Breast epithelium (tissue), 4 donors: ENCODE results near the gene VEZF1. TPM values are rescaled to one million over a fixed set of nuclear protein-coding genes. Genes with fewer than 3 reads are reported as not detected.

ENCODE experiments used
- DNase-seq, 2 donors: peaks; one replicate each; pipeline ENCODE4 v3.0.0-alpha.2; 2019; ENCODE audit warnings: low spot score in 2 of 2
- H3K27ac ChIP-seq, 2 donors: fragments of 200-600 bp; sonication (generic) in 1 of 2; one replicate each; pipeline ENCODE4 v1.5.1; 2016 to 2019; ENCODE audit warnings: mild to moderate bottlenecking in 1 of 2
- H3K27me3 ChIP-seq, 2 donors: fragments of 200-600 bp; sonication (generic) in 1 of 2; one replicate each; pipeline versions ENCODE4 v1.5.1 to v1.6.0; 2017 to 2019; ENCODE audit warnings: control low read depth in 1 of 2, mild to moderate bottlenecking in 1 of 2
- H3K36me3 ChIP-seq: fragments of 200-600 bp; one replicate; pipeline ENCODE4 v1.5.1; 2019
- H3K4me1 ChIP-seq, 2 donors: fragments of 200-600 bp; sonication (generic); one replicate each; pipeline ENCODE4 v1.5.1; 2016 to 2019; ENCODE audit warnings: control low read depth in 1 of 2
- H3K4me3 ChIP-seq, 3 donors: fragments of 200-600 bp; sonication (generic); 1 replicate in 2 of 3; 2 replicates in 1 of 3; pipeline ENCODE4 v1.5.1; 2016 to 2019; ENCODE audit warnings: mild to moderate bottlenecking in 3 of 3, moderate library complexity in 2 of 3
- H3K9me3 ChIP-seq, 2 donors: fragments of 200-600 bp; sonication (generic) in 1 of 2; one replicate each; pipeline ENCODE4 v1.5.1; 2016 to 2019; ENCODE audit warnings: control low read depth in 1 of 2
- POLR2A ChIP-seq: fragments of 450-650 bp; IDR thresholded peaks from one replicate; pipeline ENCODE4 v1.6.1; 2016; ENCODE audit warnings: antibody characterized with exemption, mild to moderate bottlenecking, moderate library complexity
- POLR2AphosphoS5 ChIP-seq, 3 donors: sonication (generic); formaldehyde crosslinking; IDR thresholded peaks; one replicate each; pipeline ENCODE4 v1.6.1; 2017; ENCODE audit warnings: antibody characterized with exemption in 3 of 3
- intact Hi-C: fragments of 100-400 bp; cut with DNase I; formaldehyde crosslinking; loops from one replicate; pipeline ENCODE4 v1.15.1; 2023; ENCODE audit warnings: low total_unique reads
- total RNA-seq, 3 donors: library from RNA; depleted of rRNA; stranded (reverse); fragments of >200 nt; gene quantifications; one replicate each; pipeline ENCODE4 v1.1.0, GENCODE V29; 2016
- TF ChIP-seq, protein P1 (sequence below), 3 donors: fragments of 450-650 bp; IDR thresholded peaks; one replicate each; pipeline ENCODE4 v1.5.1; 2016 to 2017; ENCODE audit warnings: antibody characterized with exemption in 3 of 3, mild to moderate bottlenecking in 3 of 3, moderate library complexity in 3 of 3

Gene VEZF1
- total RNA-seq, 3 donors from 2014 or later = 55.5 to 76.5 (median 66.9) TPM

DNA sequence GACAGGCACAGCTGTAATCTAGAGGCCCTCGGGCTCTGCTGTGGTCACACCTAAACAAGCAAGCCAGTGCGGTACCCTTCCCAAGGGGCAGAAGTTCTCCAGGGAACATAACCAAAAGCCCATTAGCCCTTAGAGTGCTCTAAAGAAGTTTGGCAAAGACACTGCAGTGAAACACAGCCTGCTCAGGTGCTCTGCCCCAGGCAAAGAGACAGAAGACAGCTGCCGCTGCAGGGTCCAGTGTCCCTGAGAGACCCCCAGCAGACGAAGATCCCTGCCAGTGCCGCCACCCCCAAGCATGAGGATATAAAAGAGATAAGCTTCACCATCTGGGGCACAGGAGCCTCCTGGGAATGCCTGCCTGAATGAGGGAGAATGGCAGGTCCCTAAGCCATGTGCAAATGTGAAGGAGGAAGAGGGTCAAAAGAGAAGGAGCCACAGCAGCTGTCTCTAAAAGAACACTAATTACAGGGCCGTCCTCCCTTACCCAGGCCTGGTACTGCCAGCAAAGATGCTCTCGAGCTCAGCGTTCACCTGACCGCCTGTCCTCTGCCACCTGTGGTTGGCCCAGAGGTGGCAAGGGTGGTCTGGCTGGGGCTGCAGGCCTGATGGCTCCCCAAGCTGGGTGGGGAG is 62.6 kb downstream of the VEZF1 start:
- peaks cover 0 to 12% of the 10 kb centered on the region in 2 donors for H3K4me1 ChIP-seq
- H3K36me3 ChIP-seq = no peaks in the 10 kb centered on the region
- no peak for TF ChIP-seq POLR2AphosphoS5 (IDR thresholded peaks at IDR 0.05)
- TF ChIP-seq, protein P1, sequence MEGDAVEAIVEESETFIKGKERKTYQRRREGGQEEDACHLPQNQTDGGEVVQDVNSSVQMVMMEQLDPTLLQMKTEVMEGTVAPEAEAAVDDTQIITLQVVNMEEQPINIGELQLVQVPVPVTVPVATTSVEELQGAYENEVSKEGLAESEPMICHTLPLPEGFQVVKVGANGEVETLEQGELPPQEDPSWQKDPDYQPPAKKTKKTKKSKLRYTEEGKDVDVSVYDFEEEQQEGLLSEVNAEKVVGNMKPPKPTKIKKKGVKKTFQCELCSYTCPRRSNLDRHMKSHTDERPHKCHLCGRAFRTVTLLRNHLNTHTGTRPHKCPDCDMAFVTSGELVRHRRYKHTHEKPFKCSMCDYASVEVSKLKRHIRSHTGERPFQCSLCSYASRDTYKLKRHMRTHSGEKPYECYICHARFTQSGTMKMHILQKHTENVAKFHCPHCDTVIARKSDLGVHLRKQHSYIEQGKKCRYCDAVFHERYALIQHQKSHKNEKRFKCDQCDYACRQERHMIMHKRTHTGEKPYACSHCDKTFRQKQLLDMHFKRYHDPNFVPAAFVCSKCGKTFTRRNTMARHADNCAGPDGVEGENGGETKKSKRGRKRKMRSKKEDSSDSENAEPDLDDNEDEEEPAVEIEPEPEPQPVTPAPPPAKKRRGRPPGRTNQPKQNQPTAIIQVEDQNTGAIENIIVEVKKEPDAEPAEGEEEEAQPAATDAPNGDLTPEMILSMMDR (IDR thresholded peaks at IDR 0.05) = no peak
- no peak for TF ChIP-seq POLR2A
- H3K9me3 ChIP-seq = no peaks in the 10 kb centered on the region
- DNase-seq = no peak
- H3K27me3 ChIP-seq = no peaks in the 10 kb centered on the region
- intact Hi-C loops = no loop called here
- H3K4me3 ChIP-seq = no peak overlapping the region
- H3K27ac ChIP-seq = no peak overlapping the region

DNA sequence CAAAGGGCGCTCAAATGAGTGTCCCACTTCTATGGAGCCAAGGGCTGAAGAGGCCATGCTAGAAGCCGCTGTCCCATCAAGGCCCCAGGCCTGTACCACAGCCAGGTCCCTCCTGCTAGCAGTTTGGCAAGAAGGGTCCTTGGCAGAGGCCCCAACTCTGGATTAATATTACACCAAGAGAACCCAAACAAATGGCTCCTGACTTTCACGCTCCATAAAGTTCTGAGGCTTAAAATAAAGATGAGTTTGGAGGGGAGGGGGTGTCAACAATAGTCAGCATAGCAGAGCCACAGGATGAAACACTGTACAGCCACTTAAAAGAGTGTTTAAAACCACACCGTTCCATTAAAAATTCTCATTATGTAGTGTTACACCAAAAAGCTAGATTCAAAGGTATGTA is 63.4 kb downstream of the VEZF1 start:
- DNase-seq = no peak
- no peaks in the 10 kb centered on the region for H3K36me3 ChIP-seq
- peaks cover 0 to 12% of the 10 kb centered on the region in 2 donors for H3K4me1 ChIP-seq
- no peak overlapping the region for H3K27ac ChIP-seq
- TF ChIP-seq POLR2AphosphoS5 (IDR thresholded peaks at IDR 0.05) (no peak), POLR2A (no peak)
- TF ChIP-seq, protein P1 (IDR thresholded peaks at IDR 0.05) = no peak
- intact Hi-C loops = no loop called here
- H3K4me3 ChIP-seq = no peak overlapping the region
- no peaks in the 10 kb centered on the region for H3K9me3 ChIP-seq
- H3K27me3 ChIP-seq = no peaks in the 10 kb centered on the region

Other genes starting within 250 kb of the VEZF1 start
- not detected for gene CCDC182, start 243.0 kb downstream of the VEZF1 start, total RNA-seq
- 10 to 100 TPM in 1 of 3 donors, 1 to 10 TPM in 2; 7.5 to 10.7 (median 8.2) TPM for gene MRPS23, start 138.2 kb downstream of the VEZF1 start, total RNA-seq
- gene CUEDC1, start 32.8 kb downstream of the VEZF1 start, total RNA-seq = 10 to 100 TPM; 13.0 to 18.0 (median 14.5) TPM
- gene SRSF1, start 19.0 kb upstream of the VEZF1 start, total RNA-seq = 100 to 1,000 TPM; 176 to 202 (median 185) TPM
- 10 to 100 TPM; 18.4 to 20.3 (median 19.7) TPM for gene DYNLL2, start 95.2 kb upstream of the VEZF1 start, total RNA-seq
- not detected for gene OR4D1, start 160.1 kb upstream of the VEZF1 start, total RNA-seq
- gene OR4D2, start 178.7 kb upstream of the VEZF1 start, total RNA-seq = not detected
- gene EPX, start 204.5 kb upstream of the VEZF1 start, total RNA-seq = not detected
- 10 to 100 TPM in 2 of 3 donors, 1 to 10 TPM in 1; 8.0 to 21.1 (median 15.1) TPM for gene MKS1, start 231.0 kb upstream of the VEZF1 start, total RNA-seq